ENCODE measurements around the gene TBC1D2B. TPM values are rescaled to one million over a fixed set of nuclear protein-coding genes. Genes with fewer than 3 reads are reported as not detected.
A peak's percentile ranks its signal among the peaks of the same experiment; 100 is the strongest.

Gene TBC1D2B
- polyA plus RNA-seq, 1 experiment, result 39.8 TPM

DNA sequence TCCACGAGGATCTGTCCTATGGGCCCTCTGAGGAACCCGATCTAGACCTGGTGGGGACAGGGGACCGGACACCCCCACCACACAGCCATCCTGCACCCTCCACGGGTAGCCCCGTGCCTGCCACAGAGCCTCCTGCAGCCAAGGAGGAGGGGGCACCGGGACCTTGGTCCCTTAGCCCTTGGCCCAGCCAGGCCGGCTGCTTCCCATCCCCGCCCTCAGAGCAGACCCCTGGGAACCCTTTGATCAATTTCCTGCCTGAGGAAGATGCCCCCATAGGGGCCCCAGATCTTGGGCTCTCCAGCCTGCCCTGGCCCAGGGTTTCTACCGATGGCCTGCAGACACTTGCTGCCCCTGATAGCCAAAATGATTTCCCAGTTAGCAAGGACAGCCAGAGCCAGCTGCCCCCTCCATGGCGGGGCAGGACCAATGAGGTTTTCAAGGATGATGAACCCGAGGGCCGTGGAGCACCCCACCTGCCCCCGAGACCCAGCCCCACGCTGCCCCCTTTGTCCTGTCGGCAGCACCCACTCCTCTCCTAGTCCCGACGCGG, 91.5 kb downstream of the TBC1D2B start:
- H3K4me3 ChIP-seq (ENCODE audit: low read depth, low read length), result no peak overlapping the region
- no peaks in the 10 kb centered on the region for H3K27me3 ChIP-seq (ENCODE audit: control insufficient read depth, insufficient read depth, low read length)
- TF ChIP-seq, protein P1, sequence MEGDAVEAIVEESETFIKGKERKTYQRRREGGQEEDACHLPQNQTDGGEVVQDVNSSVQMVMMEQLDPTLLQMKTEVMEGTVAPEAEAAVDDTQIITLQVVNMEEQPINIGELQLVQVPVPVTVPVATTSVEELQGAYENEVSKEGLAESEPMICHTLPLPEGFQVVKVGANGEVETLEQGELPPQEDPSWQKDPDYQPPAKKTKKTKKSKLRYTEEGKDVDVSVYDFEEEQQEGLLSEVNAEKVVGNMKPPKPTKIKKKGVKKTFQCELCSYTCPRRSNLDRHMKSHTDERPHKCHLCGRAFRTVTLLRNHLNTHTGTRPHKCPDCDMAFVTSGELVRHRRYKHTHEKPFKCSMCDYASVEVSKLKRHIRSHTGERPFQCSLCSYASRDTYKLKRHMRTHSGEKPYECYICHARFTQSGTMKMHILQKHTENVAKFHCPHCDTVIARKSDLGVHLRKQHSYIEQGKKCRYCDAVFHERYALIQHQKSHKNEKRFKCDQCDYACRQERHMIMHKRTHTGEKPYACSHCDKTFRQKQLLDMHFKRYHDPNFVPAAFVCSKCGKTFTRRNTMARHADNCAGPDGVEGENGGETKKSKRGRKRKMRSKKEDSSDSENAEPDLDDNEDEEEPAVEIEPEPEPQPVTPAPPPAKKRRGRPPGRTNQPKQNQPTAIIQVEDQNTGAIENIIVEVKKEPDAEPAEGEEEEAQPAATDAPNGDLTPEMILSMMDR (IDR thresholded peaks at IDR 0.05; ENCODE audit: insufficient read depth, low read depth, low read length), result no peak
- ChIA-PET POLR2A (no interaction called here), CTCF (no interaction called here)
- no peak for DNase-seq (ENCODE audit: low read depth)
- H3K36me3 ChIP-seq (ENCODE audit: control insufficient read depth, insufficient read depth, low read length), result no peaks in the 10 kb centered on the region

DNA sequence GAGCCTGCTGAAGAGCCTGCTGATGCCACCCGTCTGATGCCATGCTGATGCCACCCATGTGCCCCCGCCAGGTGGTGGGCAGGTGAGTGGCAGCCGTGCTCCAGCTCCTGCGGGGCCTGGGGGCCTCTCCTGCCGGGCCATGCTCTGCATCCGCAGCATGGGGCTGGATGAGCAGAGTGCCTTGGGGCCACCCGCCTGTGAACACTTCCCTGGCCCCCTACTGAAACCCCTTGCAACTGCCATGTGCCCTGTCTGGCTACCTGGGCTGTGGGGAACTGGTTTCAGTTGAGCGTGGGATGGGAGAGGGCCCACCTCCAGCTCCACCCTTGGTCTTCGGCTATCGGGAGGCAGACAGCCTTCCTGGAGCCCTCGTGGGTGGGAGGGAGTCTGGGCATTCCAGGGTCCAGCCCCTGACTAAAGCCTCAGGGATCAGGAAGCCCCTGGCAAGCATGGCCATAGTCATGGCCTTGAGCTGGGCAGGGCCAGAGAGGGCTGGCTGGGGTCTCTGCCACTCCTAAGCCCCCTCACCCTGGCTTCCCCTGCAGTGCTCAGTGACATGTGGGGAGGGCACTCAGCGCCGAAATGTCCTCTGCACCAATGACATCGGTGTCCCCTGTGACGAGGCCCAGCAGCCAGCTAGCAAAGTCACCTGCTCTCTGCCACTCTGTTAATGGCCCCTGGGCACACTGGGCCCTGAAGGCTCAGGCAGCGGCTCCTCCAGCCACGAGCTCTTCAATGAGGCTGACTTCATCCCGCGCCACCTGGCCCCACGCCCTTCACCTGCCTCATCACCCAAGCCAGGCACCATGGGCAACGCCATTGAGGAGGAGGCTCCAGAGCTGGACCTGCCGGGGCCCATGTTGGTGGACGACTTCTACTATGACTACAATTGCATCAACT, 92.2 kb downstream of the TBC1D2B start:
- CTCF ChIA-PET, result interaction anchor here (0.7 to 2.3 kb wide), 2 partner anchors 74 to 123 kb away, joined by 3 to 10 read pairs; no protein-coding TSS in a partner anchor
- Histone ChIP-seq H3K36me3 (ENCODE audit: control insufficient read depth, insufficient read depth, low read length) (no peaks in the 10 kb centered on the region), H3K27me3 (ENCODE audit: control insufficient read depth, insufficient read depth, low read length) (no peaks in the 10 kb centered on the region), H3K4me3 (ENCODE audit: low read depth, low read length) (no peak overlapping the region)
- DNase-seq (ENCODE audit: low read depth), result no peak
- TF ChIP-seq, protein P1 (IDR thresholded peaks at IDR 0.05; ENCODE audit: insufficient read depth, low read depth, low read length), result no peak
- POLR2A ChIA-PET, result no interaction called here

DNA sequence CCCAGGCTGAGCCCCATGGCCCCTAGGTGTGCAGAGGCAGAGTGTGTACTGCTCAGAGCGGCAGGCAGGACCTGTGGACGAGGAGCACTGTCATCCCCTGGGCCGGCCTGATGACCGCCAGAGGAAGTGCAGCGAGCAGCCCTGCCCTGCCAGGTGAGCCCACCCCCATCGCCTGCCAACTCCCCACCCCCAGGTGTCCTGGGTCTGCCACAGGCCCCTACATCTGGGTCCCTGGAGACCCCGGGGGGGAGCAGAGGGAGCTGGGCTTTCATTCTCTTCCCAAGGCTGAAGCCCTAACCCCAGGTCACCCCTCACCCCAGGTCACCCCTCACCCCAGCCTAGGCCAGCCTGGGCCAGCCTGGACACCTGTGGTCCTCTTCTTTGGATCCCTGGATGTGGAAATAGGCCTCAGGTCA, 93.1 kb downstream of the TBC1D2B start:
- TF ChIP-seq, protein P1 (IDR thresholded peaks at IDR 0.05; ENCODE audit: insufficient read depth, low read depth, low read length), result no peak
- H3K27me3 ChIP-seq (ENCODE audit: control insufficient read depth, insufficient read depth, low read length), result no peaks in the 10 kb centered on the region
- no peak for DNase-seq (ENCODE audit: low read depth)
- POLR2A ChIA-PET, result no interaction called here
- CTCF ChIA-PET, result interaction anchor here (2.3 kb wide), 1 partner anchor 124 kb away, joined by 10 read pairs; no protein-coding TSS in a partner anchor
- H3K36me3 ChIP-seq (ENCODE audit: control insufficient read depth, insufficient read depth, low read length), result no peaks in the 10 kb centered on the region
- H3K4me3 ChIP-seq (ENCODE audit: low read depth, low read length), result no peak overlapping the region

DNA sequence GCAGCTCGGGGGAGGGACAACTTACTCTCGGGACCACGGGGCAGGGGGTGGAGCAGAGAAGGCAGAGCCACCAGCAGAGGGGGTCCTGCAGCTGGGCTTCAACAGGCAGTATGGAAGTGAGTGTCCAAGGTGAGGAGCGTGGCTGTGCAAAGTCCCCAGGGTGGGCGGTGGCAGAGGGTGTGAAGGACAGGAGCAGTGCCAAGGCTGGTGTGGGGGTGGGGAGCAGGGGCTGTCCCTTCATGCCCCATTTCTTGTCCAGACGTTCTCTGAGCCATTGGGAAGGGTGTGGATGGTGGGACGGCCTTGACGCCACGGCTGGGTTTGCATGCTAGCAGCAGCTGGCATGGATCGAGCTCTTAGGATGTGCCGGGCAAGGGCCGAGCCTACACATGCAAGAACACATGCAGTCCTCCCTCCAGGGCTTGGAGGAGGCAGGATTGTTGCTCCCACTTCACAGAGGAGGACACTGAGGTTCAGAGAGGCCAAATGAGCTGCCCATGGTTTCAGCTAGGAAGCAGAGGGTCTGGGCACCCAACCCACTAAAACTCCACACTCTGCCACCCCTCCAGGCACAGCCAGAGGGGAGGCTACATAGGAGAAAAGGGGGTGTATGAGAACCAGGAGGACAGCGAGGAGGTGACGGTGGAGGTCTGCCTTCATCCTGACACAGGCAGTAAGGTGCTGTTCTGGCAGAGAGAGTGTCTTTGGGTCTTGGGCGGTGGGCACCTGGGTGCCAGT, 93.6 kb downstream of the TBC1D2B start:
- POLR2A ChIA-PET, result no interaction called here
- no peak for DNase-seq (ENCODE audit: low read depth)

More for the DNA sequence above, 93.6 kb downstream of the TBC1D2B start:
- no peaks in the 10 kb centered on the region for H3K36me3 ChIP-seq (ENCODE audit: control insufficient read depth, insufficient read depth, low read length)
- TF ChIP-seq, protein P1 (IDR thresholded peaks at IDR 0.05; ENCODE audit: insufficient read depth, low read depth, low read length), result peak; percentile 23; the same call in 1 of the 2 replicates
- no peaks in the 10 kb centered on the region for H3K27me3 ChIP-seq (ENCODE audit: control insufficient read depth, insufficient read depth, low read length)
- no peak overlapping the region for H3K4me3 ChIP-seq (ENCODE audit: low read depth, low read length)
- CTCF ChIA-PET, result interaction anchor here (2.3 kb wide), 1 partner anchor 125 kb away, joined by 10 read pairs; no protein-coding TSS in a partner anchor
